ENCODE measurements around the gene PTGES. TPM values are rescaled to one million over a fixed set of nuclear protein-coding genes. Genes with fewer than 3 reads are reported as not detected.

Gene PTGES
- total and polyA plus RNA-seq, 9 of the 15 experiments (the other 6 are each of a cell fraction or from before 2014, with no cell fraction given) = 0.13 TPM; not detected in 8

- TF ChIP-seq DEAF1 (CRISPR knock-in tag; IDR thresholded peaks at IDR 0.05) (0 out of 2 replicates have a peak, but pooled peaks have one; percentile 7), ZNF311 (CRISPR knock-in tag; IDR thresholded peaks at IDR 0.05) (no peak), YBX1 (IDR thresholded peaks at IDR 0.05) (no peak), HEY1 (CRISPR knock-in tag; IDR thresholded peaks at IDR 0.05; ENCODE audit: borderline replicate concordance) (no peak), TRIM28 (IDR thresholded peaks at IDR 0.05) (no peak), ZBED1 (IDR thresholded peaks at IDR 0.05) (no peak), MECOM (CRISPR knock-in tag; IDR thresholded peaks at IDR 0.05) (no peak), L3MBTL2 (IDR thresholded peaks at IDR 0.05) (peak; percentile 10; the same call in 1 of the 2 replicates), EHMT2 (IDR thresholded peaks at IDR 0.05) (no peak), JUNB (CRISPR knock-in tag; conservative IDR thresholded peaks at IDR 0.05) (no peak), POLR2AphosphoS2 (IDR thresholded peaks at IDR 0.05; ENCODE audit: low read length) (no peak), ZBTB26 (CRISPR knock-in tag; IDR thresholded peaks at IDR 0.05) (no peak), POU5F1 (IDR thresholded peaks at IDR 0.05; ENCODE audit: borderline replicate concordance, low read depth, low read length, partially characterized antibody) (no peak), NFATC3 (IDR thresholded peaks at IDR 0.05) (no peak), ZBTB5 (IDR thresholded peaks at IDR 0.05) (no peak), DIDO1 (tag; IDR thresholded peaks at IDR 0.05; ENCODE audit: low read depth) (no peak), SIN3A (IDR thresholded peaks at IDR 0.05; ENCODE audit: borderline replicate concordance in 2 of 2, control insufficient read depth in 1 of 2, low read depth in 2 of 2, low read length in 2 of 2) (no peak), ZNF354B (CRISPR knock-in tag; IDR thresholded peaks at IDR 0.05) (no peak), ZNF780A (CRISPR knock-in tag; IDR thresholded peaks at IDR 0.05) (no peak), GABPB2 (CRISPR knock-in tag; conservative IDR thresholded peaks at IDR 0.05) (no peak), POLR2A (conservative IDR thresholded peaks at IDR 0.05) (no peak), RFX1 (IDR thresholded peaks at IDR 0.05) (no peak), CEBPZ (IDR thresholded peaks at IDR 0.05; ENCODE audit: borderline replicate concordance, low read depth, low read length) (no peak), ASH1L (IDR thresholded peaks at IDR 0.05; ENCODE audit: borderline replicate concordance, low read depth, partially characterized antibody) (no peak)
These were observed 31.8 kb downstream of the PTGES start (continued) for GRCh38 chr9:129720865-129721545.
